Measurements from ENCODE around the gene SIGLEC9. TPM values are rescaled to one million over a fixed set of nuclear protein-coding genes. Genes with fewer than 3 reads are reported as not detected.

SIGLEC9 gene
- 9.4 TPM for total RNA-seq

DNA sequence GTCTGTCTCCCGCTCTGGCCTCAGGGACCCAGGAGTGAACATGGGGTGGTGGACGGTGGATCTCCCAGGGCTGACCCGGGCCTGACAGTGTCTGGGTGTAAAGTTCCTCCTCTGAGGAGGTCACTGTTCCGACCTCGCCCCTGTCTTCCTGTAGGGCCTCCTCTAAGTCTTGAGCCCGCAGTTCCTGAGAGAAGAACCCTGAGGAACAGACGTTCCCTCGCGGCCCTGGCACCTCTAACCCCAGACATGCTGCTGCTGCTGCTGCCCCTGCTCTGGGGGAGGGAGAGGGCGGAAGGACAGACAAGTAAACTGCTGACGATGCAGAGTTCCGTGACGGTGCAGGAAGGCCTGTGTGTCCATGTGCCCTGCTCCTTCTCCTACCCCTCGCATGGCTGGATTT, at the start of gene SIGLEC9:
SIGLEC9 (plus strand) TSS at position 178 of the 400 bp plus-strand sequence; CDS start at position 247, 69 bp downstream.
- peaks cover 91% of the 10 kb centered on the region for H3K4me1 ChIP-seq (ENCODE audit: insufficient read depth, low read length)
- H3K4me3 ChIP-seq (ENCODE audit: low read length) = peak within 1 kb of the TSS; percentile 53
- no peaks in the 10 kb centered on the region for H3K9me3 ChIP-seq (ENCODE audit: low read depth, low read length)
- H3K27me3 ChIP-seq (ENCODE audit: insufficient read depth, low read length) = no peaks in the 10 kb centered on the region

DNA sequence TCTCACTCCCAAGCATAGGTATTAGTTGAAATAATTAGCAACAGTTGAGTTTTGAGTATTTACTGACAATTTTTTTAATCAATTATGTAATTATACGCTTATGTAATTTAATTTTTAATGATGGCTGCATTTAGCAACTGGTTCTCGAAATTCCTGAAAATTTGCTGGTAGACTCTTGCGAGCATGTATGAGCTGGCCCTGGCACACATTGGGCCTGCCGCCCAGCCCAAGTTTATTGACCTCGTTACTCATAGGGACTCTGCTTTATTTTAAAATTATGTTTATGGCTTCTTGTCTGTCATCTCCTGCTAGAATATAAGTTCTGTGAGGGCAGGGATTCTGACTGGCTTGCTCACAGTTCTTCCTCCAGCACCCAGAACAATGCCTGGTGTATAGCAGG, 48.7 kb upstream of the SIGLEC9 start:
- H3K4me3 ChIP-seq (ENCODE audit: low read length) = no peak overlapping the region
- H3K27me3 ChIP-seq (ENCODE audit: insufficient read depth, low read length) = peaks cover 3% of the 10 kb centered on the region
- peaks cover 15% of the 10 kb centered on the region for H3K9me3 ChIP-seq (ENCODE audit: low read depth, low read length)
- H3K4me1 ChIP-seq (ENCODE audit: insufficient read depth, low read length) = no peaks in the 10 kb centered on the region

DNA sequence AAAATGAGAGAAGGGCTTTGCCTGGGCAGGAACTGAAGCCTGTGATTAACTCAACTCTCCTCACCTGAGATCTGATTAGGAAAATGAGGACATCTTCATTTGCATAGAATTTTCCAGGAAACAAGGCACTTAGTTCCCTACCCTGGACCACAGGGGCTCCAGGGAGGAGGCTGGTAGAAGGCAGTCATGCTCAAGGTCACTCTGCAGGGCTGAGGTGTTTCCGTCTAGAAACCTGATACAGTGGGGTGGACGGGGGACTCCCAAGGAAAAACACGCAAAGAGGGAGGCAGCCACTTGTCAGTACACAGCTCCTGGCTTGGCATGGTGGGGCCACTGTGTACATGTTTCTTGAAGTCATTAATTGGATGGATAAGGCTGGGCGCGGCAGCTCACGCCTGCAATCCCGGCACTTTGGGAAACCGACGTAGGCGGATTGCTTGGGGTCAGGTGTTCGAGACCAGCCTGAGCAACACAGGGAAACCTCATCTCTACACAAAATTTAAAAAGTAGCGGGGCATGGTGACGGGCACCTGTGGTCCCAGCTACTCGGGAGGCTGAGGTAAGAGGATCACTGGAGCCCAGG, 48.0 kb upstream of the SIGLEC9 start:
- Histone ChIP-seq H3K9me3 (ENCODE audit: low read depth, low read length) (peaks cover 15% of the 10 kb centered on the region), H3K4me3 (ENCODE audit: low read length) (no peak overlapping the region), H3K27me3 (ENCODE audit: insufficient read depth, low read length) (peaks cover 3% of the 10 kb centered on the region), H3K4me1 (ENCODE audit: insufficient read depth, low read length) (no peaks in the 10 kb centered on the region)

DNA sequence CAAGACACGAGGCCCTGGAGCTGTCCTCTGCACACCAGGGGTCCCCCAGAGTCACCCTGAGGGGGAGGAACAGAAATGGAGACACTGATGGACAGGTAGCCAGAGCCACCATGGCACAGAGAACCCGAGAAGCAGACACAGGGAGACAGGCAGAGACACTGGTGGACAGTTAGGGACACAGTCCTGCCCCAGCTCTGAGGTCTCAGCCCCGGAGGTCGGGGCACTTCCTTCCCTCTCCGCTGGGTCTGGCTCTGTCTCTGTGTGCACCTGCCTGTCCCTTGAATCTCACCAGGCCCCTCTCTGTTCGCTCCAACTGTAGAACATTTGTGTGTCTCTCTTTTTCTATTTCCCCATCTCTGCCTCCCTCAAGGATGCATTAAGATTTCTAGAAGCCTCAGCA, 46.6 kb upstream of the SIGLEC9 start:
- H3K27me3 ChIP-seq (ENCODE audit: insufficient read depth, low read length) = peaks cover 3% of the 10 kb centered on the region
- no peak overlapping the region for H3K4me3 ChIP-seq (ENCODE audit: low read length)
- H3K4me1 ChIP-seq (ENCODE audit: insufficient read depth, low read length) = no peaks in the 10 kb centered on the region
- H3K9me3 ChIP-seq (ENCODE audit: low read depth, low read length) = peaks cover 12% of the 10 kb centered on the region

DNA sequence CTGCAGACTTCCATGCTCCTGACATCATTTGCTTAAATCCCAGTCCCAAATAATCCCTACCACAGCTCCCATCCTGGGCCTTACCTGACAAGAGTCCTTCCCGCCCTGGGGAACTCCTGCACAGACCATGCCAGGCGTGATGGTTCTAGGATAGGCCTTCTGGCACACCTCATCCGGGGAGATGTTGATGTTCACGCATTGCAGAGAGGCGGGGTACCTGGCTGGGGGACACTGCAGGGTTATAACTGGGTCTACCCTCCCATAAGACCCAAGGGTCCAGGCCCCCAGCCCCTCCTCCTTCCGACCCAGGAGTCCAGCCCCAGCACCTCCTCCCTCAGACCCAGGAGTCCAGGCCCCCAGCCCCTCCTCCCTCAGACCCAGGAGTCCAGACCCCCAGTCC, 46.0 kb upstream of the SIGLEC9 start:
- H3K4me1 ChIP-seq (ENCODE audit: insufficient read depth, low read length) = no peaks in the 10 kb centered on the region
- H3K9me3 ChIP-seq (ENCODE audit: low read depth, low read length) = peaks cover 5% of the 10 kb centered on the region
- peaks cover 3% of the 10 kb centered on the region for H3K27me3 ChIP-seq (ENCODE audit: insufficient read depth, low read length)
- H3K4me3 ChIP-seq (ENCODE audit: low read length) = no peak overlapping the region

DNA sequence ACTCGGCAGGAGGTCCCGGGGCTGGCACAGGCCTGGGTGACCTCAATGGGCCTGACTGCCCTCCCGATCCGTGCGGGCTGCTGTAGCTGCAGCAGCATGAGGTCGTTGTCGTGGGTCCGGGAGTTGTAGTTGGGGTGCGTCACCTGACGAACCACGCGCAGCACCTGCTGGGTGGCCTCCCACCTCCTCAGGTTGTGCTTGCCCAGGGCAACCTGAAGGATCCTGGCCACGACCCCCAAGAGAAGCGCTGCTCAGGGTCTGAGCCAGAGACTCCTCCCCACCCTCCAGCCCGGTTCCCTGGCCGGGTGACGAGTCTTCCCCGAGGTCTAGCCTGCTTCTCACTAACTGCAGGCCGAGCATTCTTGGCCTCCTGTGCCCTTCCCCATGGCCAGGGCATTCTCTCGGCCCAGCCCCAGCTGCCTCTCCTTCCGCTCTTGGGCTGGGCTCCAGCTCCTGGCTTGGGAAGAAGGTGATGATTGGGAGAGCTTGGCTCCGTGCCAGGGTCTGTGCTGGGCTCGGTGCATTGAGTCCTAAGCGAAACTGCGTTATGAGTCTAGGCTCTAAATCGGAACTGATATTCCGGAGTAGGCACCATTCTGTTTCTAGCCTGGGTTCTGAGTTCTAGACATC, 45.1 kb upstream of the SIGLEC9 start:
- Histone ChIP-seq H3K4me3 (ENCODE audit: low read length) (no peak overlapping the region), H3K4me1 (ENCODE audit: insufficient read depth, low read length) (no peaks in the 10 kb centered on the region), H3K27me3 (ENCODE audit: insufficient read depth, low read length) (no peaks in the 10 kb centered on the region), H3K9me3 (ENCODE audit: low read depth, low read length) (no peaks in the 10 kb centered on the region)

DNA sequence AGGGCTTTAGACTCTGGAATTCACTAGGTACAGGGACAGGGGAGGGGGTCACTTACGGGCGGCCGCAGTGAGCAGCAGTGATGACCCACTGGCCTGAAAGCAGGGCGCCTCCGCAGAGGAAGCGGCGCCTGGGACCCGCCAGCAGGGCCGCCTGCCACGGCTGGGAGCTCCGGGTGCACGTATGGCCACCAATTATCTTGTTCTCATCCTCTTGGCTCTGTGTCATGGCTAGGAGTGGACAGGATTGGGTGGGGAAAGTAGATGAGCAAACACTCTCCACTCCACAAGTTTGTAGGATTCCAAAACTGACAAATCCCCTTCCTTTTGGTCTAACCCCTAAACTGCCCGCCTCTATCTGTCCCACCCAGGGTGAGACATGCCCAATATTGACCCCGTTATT, 43.2 kb upstream of the SIGLEC9 start:
- H3K4me3 ChIP-seq (ENCODE audit: low read length) = no peak overlapping the region
- H3K9me3 ChIP-seq (ENCODE audit: low read depth, low read length) = no peaks in the 10 kb centered on the region
- H3K27me3 ChIP-seq (ENCODE audit: insufficient read depth, low read length) = no peaks in the 10 kb centered on the region
- no peaks in the 10 kb centered on the region for H3K4me1 ChIP-seq (ENCODE audit: insufficient read depth, low read length)

DNA sequence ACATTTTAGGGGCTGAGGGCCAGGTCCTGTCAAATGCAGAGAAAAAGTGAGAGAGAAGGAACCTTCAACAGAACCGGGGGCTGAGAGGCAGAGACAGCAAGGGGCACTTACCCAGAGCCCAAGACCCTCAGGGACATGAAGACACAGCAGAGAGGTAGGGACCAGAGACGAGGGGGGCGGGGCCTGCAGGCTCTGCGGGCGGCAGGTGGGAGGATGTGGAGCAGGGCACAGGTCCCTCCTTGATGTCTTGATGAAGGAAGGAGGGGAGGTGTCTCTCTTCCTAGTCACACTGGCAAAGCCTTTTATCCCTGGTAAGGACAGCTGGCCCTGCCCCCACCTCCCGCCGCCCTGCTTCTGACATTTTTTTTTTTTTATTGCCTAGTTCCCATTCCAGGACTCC, 42.1 kb upstream of the SIGLEC9 start, which contains the start of gene KLK14:
KLK14 (minus strand) TSS at position 277 of the 400 bp plus-strand sequence; CDS start at position 4, 273 bp downstream.
- no peaks in the 10 kb centered on the region for H3K9me3 ChIP-seq (ENCODE audit: low read depth, low read length)
- no peak within 1 kb of the TSS for H3K4me3 ChIP-seq (ENCODE audit: low read length)
- no peaks in the 10 kb centered on the region for H3K4me1 ChIP-seq (ENCODE audit: insufficient read depth, low read length)
- no peaks in the 10 kb centered on the region for H3K27me3 ChIP-seq (ENCODE audit: insufficient read depth, low read length)

DNA sequence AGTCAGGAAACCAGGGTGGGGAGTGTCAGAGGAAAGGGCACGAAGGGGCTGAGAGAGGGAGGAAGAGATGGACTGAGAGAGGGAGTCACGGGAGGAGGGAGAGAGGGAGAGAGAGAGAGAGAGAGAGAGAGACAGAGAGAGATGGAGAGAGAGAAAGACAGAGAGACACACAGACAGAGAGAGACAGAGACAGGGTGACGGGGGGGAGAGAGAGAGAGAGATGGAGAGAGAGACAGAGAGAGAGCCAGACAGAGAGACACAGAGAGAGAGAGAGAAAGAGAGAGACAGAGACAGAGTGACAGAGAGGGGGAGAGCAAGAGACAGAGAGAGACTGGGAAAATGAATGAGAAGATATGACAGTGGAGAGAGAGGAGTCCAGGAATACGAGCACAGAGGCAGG, 41.5 kb upstream of the SIGLEC9 start:
- H3K27me3 ChIP-seq (ENCODE audit: insufficient read depth, low read length) = no peaks in the 10 kb centered on the region
- H3K9me3 ChIP-seq (ENCODE audit: low read depth, low read length) = no peaks in the 10 kb centered on the region
- H3K4me3 ChIP-seq (ENCODE audit: low read length) = no peak overlapping the region
- H3K4me1 ChIP-seq (ENCODE audit: insufficient read depth, low read length) = no peaks in the 10 kb centered on the region

DNA sequence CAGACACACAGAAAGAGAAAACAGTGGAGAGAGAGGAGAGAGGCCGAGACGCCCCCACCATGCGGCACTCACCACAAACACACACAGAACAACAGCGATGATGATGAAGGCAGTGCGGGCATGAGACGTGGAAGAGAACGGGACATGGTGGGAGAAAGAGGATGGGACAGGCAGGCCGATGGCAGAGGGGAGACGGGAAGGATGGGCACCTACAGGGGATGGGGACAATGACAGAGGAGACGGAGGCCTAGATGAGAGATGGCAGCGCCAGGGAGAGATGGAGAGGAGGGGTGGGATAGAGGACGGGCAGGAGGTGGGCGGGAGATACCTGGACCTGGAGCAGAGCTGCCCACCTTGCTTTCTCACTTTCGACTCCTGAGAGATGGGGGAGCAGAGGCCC, 40.9 kb upstream of the SIGLEC9 start:
- H3K4me3 ChIP-seq (ENCODE audit: low read length) = no peak overlapping the region
- no peaks in the 10 kb centered on the region for H3K27me3 ChIP-seq (ENCODE audit: insufficient read depth, low read length)
- H3K9me3 ChIP-seq (ENCODE audit: low read depth, low read length) = no peaks in the 10 kb centered on the region
- no peaks in the 10 kb centered on the region for H3K4me1 ChIP-seq (ENCODE audit: insufficient read depth, low read length)

DNA sequence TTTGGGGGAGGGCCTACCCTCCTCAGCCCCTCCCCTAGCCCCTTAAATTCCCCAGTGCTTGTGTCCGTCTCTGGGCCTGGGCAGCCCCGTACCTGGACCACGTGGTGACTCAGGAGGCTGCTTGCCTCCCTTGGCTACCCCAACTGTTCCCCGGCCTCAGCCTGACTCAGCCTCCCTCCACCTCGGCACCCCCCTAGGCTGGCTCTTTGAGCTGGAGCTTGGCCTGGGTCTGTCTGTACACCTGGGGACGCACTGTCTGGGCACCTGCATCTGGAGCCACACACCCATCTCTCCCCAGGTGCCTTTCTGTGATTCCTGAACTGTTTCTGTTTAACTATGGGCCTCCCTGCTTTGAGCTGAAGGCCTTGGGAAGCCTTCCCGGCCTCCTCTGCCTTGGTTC, 40.2 kb upstream of the SIGLEC9 start:
- H3K4me1 ChIP-seq (ENCODE audit: insufficient read depth, low read length) = no peaks in the 10 kb centered on the region
- H3K9me3 ChIP-seq (ENCODE audit: low read depth, low read length) = no peaks in the 10 kb centered on the region
- no peaks in the 10 kb centered on the region for H3K27me3 ChIP-seq (ENCODE audit: insufficient read depth, low read length)
- H3K4me3 ChIP-seq (ENCODE audit: low read length) = no peak overlapping the region

DNA sequence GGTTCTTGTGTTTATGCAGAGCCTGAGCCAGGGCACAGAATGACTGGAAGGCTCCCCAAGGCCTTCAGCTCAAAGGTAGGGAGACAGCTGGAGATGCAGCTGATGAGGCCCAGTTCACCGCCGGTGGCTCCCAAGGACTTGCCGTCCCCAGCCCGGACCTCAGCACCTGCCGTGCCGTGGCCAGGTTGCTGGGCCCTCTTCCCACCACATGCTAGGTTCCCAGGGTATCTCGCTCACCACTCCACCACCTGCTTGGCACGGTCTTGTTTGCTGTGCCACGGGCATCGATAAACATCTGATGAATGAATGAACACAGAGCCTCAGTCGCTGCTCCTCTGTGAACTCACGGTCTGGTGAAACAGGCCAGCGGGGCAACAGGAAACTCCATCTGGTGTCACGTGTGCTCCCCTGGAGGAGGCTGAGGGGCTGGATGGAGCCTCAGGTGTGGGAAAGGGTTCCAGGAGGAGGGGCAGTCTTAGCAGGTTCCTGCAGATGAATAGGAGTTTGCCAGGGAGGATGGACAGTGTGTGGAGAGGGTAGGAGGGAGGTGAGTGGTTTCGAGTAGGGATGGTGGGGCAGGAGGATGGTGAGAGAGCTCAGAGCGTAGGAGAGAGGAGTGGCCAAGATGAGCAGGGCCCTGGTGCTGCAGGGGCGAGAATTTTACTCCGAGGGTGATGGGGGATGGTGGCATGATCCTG, 38.4 kb upstream of the SIGLEC9 start:
- Histone ChIP-seq H3K27me3 (ENCODE audit: insufficient read depth, low read length) (no peaks in the 10 kb centered on the region), H3K4me3 (ENCODE audit: low read length) (no peak overlapping the region), H3K4me1 (ENCODE audit: insufficient read depth, low read length) (no peaks in the 10 kb centered on the region), H3K9me3 (ENCODE audit: low read depth, low read length) (no peaks in the 10 kb centered on the region)

DNA sequence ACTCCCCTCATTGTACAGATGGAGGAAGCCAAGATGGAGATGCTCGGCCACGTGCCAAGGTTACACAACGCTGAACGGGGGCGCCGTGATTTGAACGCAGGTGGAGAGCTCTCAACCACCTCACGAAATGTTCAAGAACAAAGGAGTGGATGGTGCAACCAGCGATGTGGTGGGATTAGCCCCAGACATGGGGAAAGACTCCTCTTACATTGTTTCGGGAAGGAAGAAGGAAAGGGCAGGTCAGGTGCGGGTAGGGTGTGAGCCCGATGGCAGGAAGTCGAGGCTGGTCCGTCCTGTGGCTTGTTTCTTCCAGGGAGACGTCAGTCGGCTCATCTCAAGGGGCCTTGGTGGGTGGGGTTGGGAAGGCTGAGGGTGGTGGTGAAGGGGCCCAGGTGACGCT, 34.9 kb upstream of the SIGLEC9 start:
- H3K27me3 ChIP-seq (ENCODE audit: insufficient read depth, low read length) = no peaks in the 10 kb centered on the region

DNA sequence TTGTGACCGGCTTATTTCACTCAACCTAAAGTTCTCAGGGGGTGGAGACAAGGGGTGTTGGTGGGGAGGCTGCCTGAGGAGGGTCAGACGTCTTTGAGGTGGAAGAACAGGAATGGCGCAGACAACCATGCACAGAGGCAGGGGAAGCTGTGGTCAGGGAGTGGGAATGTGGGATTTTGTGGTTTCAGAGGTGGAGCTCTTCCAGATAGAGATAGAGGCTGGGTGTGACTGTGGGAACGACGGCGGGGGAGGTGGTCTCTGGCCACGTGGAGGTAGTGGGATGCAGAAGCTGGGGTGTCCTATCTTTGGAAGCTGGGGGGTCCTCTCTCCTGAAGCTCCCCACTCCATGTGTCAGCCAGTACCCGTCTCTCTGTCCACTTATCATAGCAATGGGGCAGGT, 34.2 kb upstream of the SIGLEC9 start:
- H3K4me3 ChIP-seq (ENCODE audit: low read length) = no peak overlapping the region
- no peaks in the 10 kb centered on the region for H3K4me1 ChIP-seq (ENCODE audit: insufficient read depth, low read length)
- no peaks in the 10 kb centered on the region for H3K27me3 ChIP-seq (ENCODE audit: insufficient read depth, low read length)
- H3K9me3 ChIP-seq (ENCODE audit: low read depth, low read length) = no peaks in the 10 kb centered on the region

More for the DNA sequence above, 34.9 kb upstream of the SIGLEC9 start:
- H3K4me1 ChIP-seq (ENCODE audit: insufficient read depth, low read length) = no peaks in the 10 kb centered on the region
- no peaks in the 10 kb centered on the region for H3K9me3 ChIP-seq (ENCODE audit: low read depth, low read length)
- H3K4me3 ChIP-seq (ENCODE audit: low read length) = no peak overlapping the region

DNA sequence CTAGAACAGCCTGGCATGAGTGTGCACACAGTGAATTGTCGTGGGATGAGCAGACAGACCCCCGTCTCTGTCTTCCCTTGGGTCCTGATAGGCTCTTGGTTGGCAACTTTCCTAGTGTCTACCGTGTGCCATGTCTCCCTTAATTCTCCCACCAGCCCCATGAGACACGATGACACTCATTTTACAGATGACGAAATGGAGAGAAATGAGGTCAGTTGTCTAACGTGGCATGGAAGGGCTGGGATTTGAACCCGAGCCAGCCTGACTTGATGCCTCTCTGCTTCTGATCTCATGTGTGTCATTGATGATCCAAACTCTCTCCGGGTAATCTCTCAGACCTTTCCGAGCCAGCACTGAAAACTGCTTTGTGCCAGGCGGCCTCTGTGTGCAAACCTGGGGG, 33.6 kb upstream of the SIGLEC9 start:
- Histone ChIP-seq H3K4me3 (ENCODE audit: low read length) (no peak overlapping the region), H3K27me3 (ENCODE audit: insufficient read depth, low read length) (no peaks in the 10 kb centered on the region), H3K9me3 (ENCODE audit: low read depth, low read length) (no peaks in the 10 kb centered on the region), H3K4me1 (ENCODE audit: insufficient read depth, low read length) (no peaks in the 10 kb centered on the region)

All from mononuclear cell (primary cell).